PC-3 (cell line): ENCODE results near the gene FAM161A. TPM values are rescaled to one million over a fixed set of nuclear protein-coding genes. Genes with fewer than 3 reads are reported as not detected.
"Not testable (repeated sequence)": the region's sequence is repeated elsewhere in the genome, so short reads cannot be mapped to it uniquely, and the experiment has no call there.

Experiments
- ATAC-seq: fragments of 200-7000 bp; cut with Tn5 transposase; 2 replicates; pipeline ENCODE4 v1.9.1; 2020; ENCODE audit warnings: mild to moderate bottlenecking, moderate library complexity
- BruUV-seq: library from RNA; stranded (reverse); fragments of 400-500 nt; replicated peaks from 2 replicates; lab custom pipeline; 2021; lab: Mats Ljungman, UMichigan
- CTCF ChIA-PET: fragments of 300-600 bp; sonication (Branson Sonifier 250); formaldehyde crosslinking; loops from one replicate; lab custom pipeline; 2022; ENCODE audit warnings: antibody characterized with exemption; lab: Charles Lee
- POLR2A ChIA-PET: fragments of 300-600 bp; sonication (Branson Sonifier 250); formaldehyde crosslinking; loops from one replicate; lab custom pipeline; 2022; ENCODE audit warnings: antibody characterized with exemption; ENCODE audit not compliant: unreplicated experiment; lab: Charles Lee
- DNase-seq: peaks from one replicate; pipeline ENCODE4 v3.0.0-alpha.2; 2015
- H2AFZ ChIP-seq: fragments of 300-600 bp; sonication (generic); 2 replicates; pipeline ENCODE4 v1.6.0; 2016; ENCODE audit warnings: antibody characterized with exemption, low read length
- H3F3A ChIP-seq: fragments of 300-600 bp; sonication (generic); one replicate; pipeline ENCODE4 v1.6.0; 2017; ENCODE audit warnings: antibody characterized with exemption, low read length, control low read depth, mild to moderate bottlenecking; ENCODE audit not compliant: unreplicated experiment
- H3K27ac ChIP-seq: fragments of 300-600 bp; sonication (generic); 2 replicates; pipeline ENCODE4 v1.5.1; 2016; ENCODE audit warnings: mild to moderate bottlenecking, low read length
- H3K27me3 ChIP-seq: fragments of 300-600 bp; sonication (generic); 2 replicates; pipeline ENCODE4 v1.6.1; 2016; ENCODE audit warnings: low read length, mixed read lengths
- H3K36me3 ChIP-seq: fragments of 300-600 bp; sonication (generic); 2 replicates; pipeline ENCODE4 v1.6.1; 2016; ENCODE audit warnings: low read depth, mixed run types, low read length, mixed read lengths
- H3K4me1 ChIP-seq: fragments of 300-600 bp; sonication (generic); 2 replicates; pipeline ENCODE4 v1.5.1; 2016; ENCODE audit warnings: low read length; ENCODE audit not compliant: insufficient read depth
- H3K4me2 ChIP-seq: fragments of 300-600 bp; sonication (generic); 2 replicates; pipeline ENCODE4 v1.6.0; 2016; ENCODE audit warnings: low read length
- H3K4me3 ChIP-seq: fragments of 300-600 bp; sonication (generic); 2 replicates; pipeline ENCODE4 v1.5.1; 2016; ENCODE audit warnings: mild to moderate bottlenecking, low read length, mixed read lengths
- H3K79me2 ChIP-seq: fragments of 300-600 bp; sonication (generic); 2 replicates; pipeline ENCODE4 v1.6.1; 2017; ENCODE audit warnings: low read length, mixed read lengths
- H3K9ac ChIP-seq: fragments of 300-600 bp; sonication (generic); 2 replicates; pipeline ENCODE4 v1.6.0; 2016; ENCODE audit warnings: mild to moderate bottlenecking, low read length
- H3K9me2 ChIP-seq: fragments of 300-600 bp; sonication (generic); replicated peaks from 2 replicates; pipeline ENCODE4 v1.6.1; 2016; ENCODE audit warnings: mixed run types, low read length, mixed read lengths
- H3K9me3 ChIP-seq: fragments of 300-600 bp; sonication (generic); 2 replicates; pipeline ENCODE4 v1.6.1; 2016; ENCODE audit warnings: low read length, mixed read lengths
- H4K20me1 ChIP-seq: fragments of 300-600 bp; sonication (generic); 2 replicates; pipeline ENCODE4 v1.6.1; 2016; ENCODE audit warnings: low read length, mixed read lengths
- CTCF ChIP-seq: fragments of 300-600 bp; sonication (generic); conservative IDR thresholded peaks from 2 replicates; pipeline ENCODE4 v1.5.1; 2017; ENCODE audit warnings: antibody characterized with exemption, low read depth, mild to moderate bottlenecking, low read length
- EZH2 ChIP-seq: fragments of 300-600 bp; sonication (generic); IDR thresholded peaks from one replicate; pipeline ENCODE4 v1.6.1; 2017; ENCODE audit warnings: antibody characterized with exemption, mild to moderate bottlenecking, low read length; ENCODE audit not compliant: unreplicated experiment
- EZH2phosphoT487 ChIP-seq: fragments of 300-600 bp; sonication (generic); IDR thresholded peaks from 2 replicates; pipeline ENCODE4 v1.6.1; 2018; ENCODE audit warnings: mild to moderate bottlenecking, antibody characterized with exemption, low read length, borderline replicate concordance
- intact Hi-C: fragments of 100-400 bp; cut with micrococcal nuclease; formaldehyde crosslinking; loops from 2 replicates; pipeline ENCODE4 v1.9.0; 2023
- total RNA-seq: library from RNA; depleted of rRNA; stranded (reverse); fragments of >200 nt; gene quantifications from 2 replicates; pipeline ENCODE4 v1.2.3, GENCODE V29; 2014

FAM161A gene
- total RNA-seq, 1 experiment from 2014 or later = 3.2 TPM

- H3K36me3 ChIP-seq = no peaks in the 10 kb centered on the region
- TSS peak; percentile 56 for BruUV-seq
- H3K9me3 ChIP-seq = no peaks in the 10 kb centered on the region
- peak; percentile 98 for DNase-seq
- H3K27me3 ChIP-seq = no peaks in the 10 kb centered on the region
- H3K4me2 ChIP-seq = peak overlapping the region; percentile 94
- H3K4me1 ChIP-seq = peaks cover 5% of the 10 kb centered on the region; the same call in 1 of the 2 replicates
- no peak for TF ChIP-seq EZH2phosphoT487
- no peak; the same call in 1 of the 2 replicates for TF ChIP-seq CTCF
- no peak for TF ChIP-seq EZH2
- ATAC-seq = peak; percentile 82
- H4K20me1 ChIP-seq = no peaks in the 10 kb centered on the region
- intact Hi-C loops = loop anchor here (2.0 to 10.0 kb wide), 4 partner anchors 32 to 320 kb away; partner anchors contain the start of gene XPO1
- peak overlapping the region; percentile 50 for H3K27ac ChIP-seq
- H2AFZ ChIP-seq = peak overlapping the region; percentile 97
- CTCF ChIA-PET = interaction anchor here (0.6 kb wide), 1 partner anchor 184 kb away, joined by 3 read pairs; no protein-coding TSS in a partner anchor
- no peaks in the 10 kb centered on the region for H3F3A ChIP-seq
- POLR2A ChIA-PET = interaction anchor here (0.5 to 0.6 kb wide), 3 partner anchors 14 to 325 kb away, joined by 3 to 4 read pairs (median 4); no protein-coding TSS in a partner anchor
- peak overlapping the region; percentile 64 for H3K9ac ChIP-seq
- no peaks in the 10 kb centered on the region for H3K79me2 ChIP-seq
- no peaks in the 10 kb centered on the region for H3K9me2 ChIP-seq
- peak overlapping the region; percentile 84 for H3K4me3 ChIP-seq
Observed at GRCh38 chr2:61854564-61855317, 881 bp upstream of the FAM161A start.

- ATAC-seq = peak; percentile 76
- no peaks in the 10 kb centered on the region for H3K9me2 ChIP-seq
- TSS peak; percentile 58 for BruUV-seq
- peak overlapping the region; percentile 64 for H3K9ac ChIP-seq
- peak; percentile 56 for DNase-seq
- no peaks in the 10 kb centered on the region for H3K9me3 ChIP-seq
- ChIA-PET CTCF (interaction anchor here (0.6 kb wide), 1 partner anchor 810 kb away, joined by 3 read pairs; no protein-coding TSS in a partner anchor), POLR2A (no interaction called here)
- peak overlapping the region; percentile 36; the same call in 1 of the 2 replicates for H3K27ac ChIP-seq
- H3K4me2 ChIP-seq = peak overlapping the region; percentile 94
- H4K20me1 ChIP-seq = no peaks in the 10 kb centered on the region
- no peaks in the 10 kb centered on the region for H3F3A ChIP-seq
- intact Hi-C loops = loop anchor here (10.0 kb wide), 2 partner anchors 158 to 318 kb away; partner anchors contain the start of gene XPO1
- no peaks in the 10 kb centered on the region for H3K27me3 ChIP-seq
- peak overlapping the region; percentile 97 for H2AFZ ChIP-seq
- peaks cover 5% of the 10 kb centered on the region; the same call in 1 of the 2 replicates for H3K4me1 ChIP-seq
- H3K36me3 ChIP-seq = no peaks in the 10 kb centered on the region
- H3K79me2 ChIP-seq = no peaks in the 10 kb centered on the region
- TF ChIP-seq CTCF (0 out of 2 replicates have a peak, but pooled peaks have one; percentile 15), EZH2 (no peak), EZH2phosphoT487 (no peak)
- H3K4me3 ChIP-seq = peak overlapping the region; percentile 84
Observed at GRCh38 chr2:61853086-61853846, 594 bp downstream of the FAM161A start.

- intact Hi-C loops = loop anchor here (10.0 kb wide), 2 partner anchors 156 to 316 kb away; partner anchors contain the start of gene XPO1
Observed at GRCh38 chr2:61851270-61851669, 2.6 kb downstream of the FAM161A start.

More at GRCh38 chr2:61851270-61851669, 2.6 kb downstream of the FAM161A start:
- H3F3A ChIP-seq, ATAC-seq, H4K20me1 ChIP-seq, BruUV-seq, H3K9ac ChIP-seq, H3K4me1 ChIP-seq, DNase-seq, H3K9me3 ChIP-seq, H3K27me3 ChIP-seq, H3K4me3 ChIP-seq, POLR2A ChIA-PET, H3K27ac ChIP-seq, H3K4me2 ChIP-seq, H3K79me2 ChIP-seq, H3K9me2 ChIP-seq, H3K36me3 ChIP-seq, CTCF ChIA-PET, H2AFZ ChIP-seq: not testable (repeated sequence)
